Neural progenitor cell (in vitro differentiated cells): ENCODE measurements around the gene GPR39. TPM values are rescaled to one million over a fixed set of nuclear protein-coding genes. Genes with fewer than 3 reads are reported as not detected.
A peak's percentile ranks its signal among the peaks of the same experiment; 100 is the strongest.
"Not testable (repeated sequence)": the region's sequence is repeated elsewhere in the genome, so short reads cannot be mapped to it uniquely, and the experiment has no call there.

Experiments
- DNase-seq: peaks from one replicate; pipeline ENCODE4 v3.0.0-alpha.2; 2016; ENCODE audit warnings: low spot score
- H2AFZ ChIP-seq: fragments of 200-600 bp; sonication (generic); replicated peaks from 2 replicates; pipeline ENCODE4 v1.6.1; 2016; ENCODE audit warnings: antibody characterized with exemption
- H3F3A ChIP-seq: fragments of 200-600 bp; sonication (generic); 2 replicates; pipeline ENCODE4 v1.6.1; 2016; ENCODE audit warnings: antibody characterized with exemption, low read depth
- H3K27ac ChIP-seq: fragments of 200-600 bp; sonication (generic); 2 replicates; pipeline ENCODE4 v1.5.1; 2016; ENCODE audit warnings: mild to moderate bottlenecking
- H3K27me3 ChIP-seq: fragments of 200-600 bp; sonication (generic); 2 replicates; pipeline ENCODE4 v1.6.1; 2016; ENCODE audit warnings: mild to moderate bottlenecking, moderate library complexity
- H3K36me3 ChIP-seq: fragments of 200-600 bp; sonication (generic); 2 replicates; pipeline ENCODE4 v1.5.1; 2016
- H3K4me1 ChIP-seq: fragments of 200-600 bp; sonication (generic); 2 replicates; pipeline ENCODE4 v1.6.1; 2016; ENCODE audit warnings: mixed run types
- H3K4me2 ChIP-seq: fragments of 200-600 bp; sonication (generic); 2 replicates; pipeline ENCODE4 v1.6.1; 2016
- H3K4me3 ChIP-seq: fragments of 200-600 bp; sonication (generic); 2 replicates; pipeline ENCODE4 v1.5.1; 2016
- H3K79me2 ChIP-seq: fragments of 200-600 bp; sonication (generic); 2 replicates; pipeline ENCODE4 v1.6.1; 2016; ENCODE audit warnings: low read depth
- H3K9ac ChIP-seq: fragments of 200-600 bp; sonication (generic); 2 replicates; pipeline ENCODE4 v1.6.1; 2016
- H3K9me3 ChIP-seq: fragments of 200-600 bp; sonication (generic); 2 replicates; pipeline ENCODE4 v1.5.1; 2016; ENCODE audit warnings: low read depth
- H4K20me1 ChIP-seq: fragments of 200-600 bp; sonication (generic); 2 replicates; pipeline ENCODE4 v1.6.1; 2016; ENCODE audit warnings: low read depth
- H3K27ac Mint-ChIP-seq: 3 replicates; pipeline ENCODE4 v1.8.0; 2021; ENCODE audit warnings: mixed read lengths
- H3K27me3 Mint-ChIP-seq: 2 replicates; pipeline ENCODE4 v1.8.0; 2022; ENCODE audit warnings: low read depth, mild to moderate bottlenecking, inconsistent platforms, moderate library complexity, mixed read lengths; ENCODE audit not compliant: insufficient read depth
- H3K36me3 Mint-ChIP-seq: 3 replicates; pipeline ENCODE4 v1.8.0; 2021; ENCODE audit warnings: mixed read lengths
- H3K4me1 Mint-ChIP-seq: 3 replicates; pipeline ENCODE4 v1.8.0; 2021; ENCODE audit warnings: mixed read lengths
- H3K4me3 Mint-ChIP-seq: 3 replicates; pipeline ENCODE4 v1.8.0; 2021; ENCODE audit warnings: mild to moderate bottlenecking, moderate library complexity, mixed read lengths
- H3K9me3 Mint-ChIP-seq: 3 replicates; pipeline ENCODE4 v1.8.0; 2020; ENCODE audit warnings: mixed read lengths
- CTCF ChIP-seq: fragments of 200-600 bp; sonication (generic); IDR thresholded peaks from 2 replicates; pipeline ENCODE4 v1.5.1; 2017; ENCODE audit warnings: antibody characterized with exemption, mild to moderate bottlenecking
- EZH2 ChIP-seq: fragments of 200-600 bp; sonication (generic); IDR thresholded peaks from 2 replicates; pipeline ENCODE4 v1.6.1; 2017; ENCODE audit warnings: antibody characterized with exemption, mild to moderate bottlenecking, moderate library complexity
- EZH2phosphoT487 ChIP-seq: fragments of 200-600 bp; sonication (generic); IDR thresholded peaks from 2 replicates; pipeline ENCODE4 v1.6.1; 2017; ENCODE audit warnings: antibody characterized with exemption
- total RNA-seq: library from RNA; depleted of rRNA; stranded (reverse); fragments of >200 nt; gene quantifications from 2 replicates; pipeline ENCODE4 v1.2.3, GENCODE V29; 2015; ENCODE audit warnings: low replicate concordance

Gene GPR39
- total RNA-seq, 1 donor from 2014 or later, result 0.28 TPM

- Histone ChIP-seq H3K27me3 (no peaks in the 10 kb centered on the region), H3K4me1 (peaks cover 21% of the 10 kb centered on the region), H3K4me2 (peak overlapping the region; percentile 69), H3K4me3 (no peak overlapping the region), H3K9ac (no peak overlapping the region), H3K27ac (peak overlapping the region; percentile 88), H3K9me3 (no peaks in the 10 kb centered on the region), H4K20me1 (no peaks in the 10 kb centered on the region), H3F3A (peaks cover 15% of the 10 kb centered on the region), H2AFZ (no peak overlapping the region), H3K79me2 (no peaks in the 10 kb centered on the region), H3K36me3 (no peaks in the 10 kb centered on the region)
- no peak for TF ChIP-seq CTCF
- TF ChIP-seq EZH2, result no peak
- no peak for TF ChIP-seq EZH2phosphoT487
- H3K27me3 Mint-ChIP-seq, result peaks cover 2% of the 10 kb centered on the region
- H3K9me3 Mint-ChIP-seq, result no peaks in the 10 kb centered on the region
- H3K27ac Mint-ChIP-seq, result no peak overlapping the region
- H3K4me3 Mint-ChIP-seq, result no peak overlapping the region
- DNase-seq, result peak; percentile 84
- H3K36me3 Mint-ChIP-seq, result no peaks in the 10 kb centered on the region
- H3K4me1 Mint-ChIP-seq, result peaks cover 16% of the 10 kb centered on the region
Observed at GRCh38 chr2:132392221-132392620, 24.4 kb upstream of the GPR39 start.

- Histone ChIP-seq H3K9ac (no peak overlapping the region), H3F3A (peaks cover 15% of the 10 kb centered on the region), H2AFZ (no peak overlapping the region), H3K4me3 (no peak overlapping the region), H3K36me3 (no peaks in the 10 kb centered on the region), H3K27me3 (no peaks in the 10 kb centered on the region), H3K27ac (peak overlapping the region; percentile 88), H3K4me2 (peak overlapping the region; percentile 69), H3K4me1 (peaks cover 21% of the 10 kb centered on the region), H3K79me2 (no peaks in the 10 kb centered on the region), H4K20me1 (no peaks in the 10 kb centered on the region), H3K9me3 (no peaks in the 10 kb centered on the region)
- H3K9me3 Mint-ChIP-seq, result no peaks in the 10 kb centered on the region
- no peak for TF ChIP-seq EZH2phosphoT487
- H3K4me1 Mint-ChIP-seq, result peaks cover 16% of the 10 kb centered on the region
- H3K4me3 Mint-ChIP-seq, result no peak overlapping the region
- peaks cover 2% of the 10 kb centered on the region for H3K27me3 Mint-ChIP-seq
- DNase-seq, result no peak
- H3K27ac Mint-ChIP-seq, result no peak overlapping the region
- no peaks in the 10 kb centered on the region for H3K36me3 Mint-ChIP-seq
Observed at GRCh38 chr2:132392879-132393278, 23.7 kb upstream of the GPR39 start.

- H3K4me3 ChIP-seq, H3K4me3 Mint-ChIP-seq, H3K79me2 ChIP-seq, DNase-seq, H3K9me3 Mint-ChIP-seq, H2AFZ ChIP-seq, H3K27ac ChIP-seq, H3F3A ChIP-seq, H3K9ac ChIP-seq, H4K20me1 ChIP-seq, H3K27me3 ChIP-seq, H3K36me3 Mint-ChIP-seq, H3K27me3 Mint-ChIP-seq, H3K9me3 ChIP-seq, H3K27ac Mint-ChIP-seq, H3K36me3 ChIP-seq, H3K4me2 ChIP-seq: not testable (repeated sequence)
- peaks cover 11% of the 10 kb centered on the region for H3K4me1 Mint-ChIP-seq
- H3K4me1 ChIP-seq, result peaks cover 12% of the 10 kb centered on the region
Observed at GRCh38 chr2:132397042-132397441, 19.6 kb upstream of the GPR39 start.

GRCh38 chr2:132400169-132400900, 16.3 kb upstream of the GPR39 start:
- Histone ChIP-seq H3F3A (no peaks in the 10 kb centered on the region), H3K27me3 (no peaks in the 10 kb centered on the region), H3K4me3 (no peak overlapping the region), H3K4me1 (peaks cover 16% of the 10 kb centered on the region), H3K4me2 (no peak overlapping the region), H3K9me3 (no peaks in the 10 kb centered on the region), H4K20me1 (no peaks in the 10 kb centered on the region), H3K36me3 (no peaks in the 10 kb centered on the region), H3K9ac (no peak overlapping the region), H2AFZ (no peak overlapping the region), H3K27ac (no peak overlapping the region), H3K79me2 (no peaks in the 10 kb centered on the region)
- TF ChIP-seq EZH2 (no peak), CTCF (no peak), EZH2phosphoT487 (no peak)
- Mint-ChIP-seq H3K27me3 (no peaks in the 10 kb centered on the region), H3K4me1 (peaks cover 2% of the 10 kb centered on the region), H3K36me3 (no peaks in the 10 kb centered on the region), H3K4me3 (no peak overlapping the region), H3K9me3 (no peaks in the 10 kb centered on the region), H3K27ac (no peak overlapping the region)
- no peak for DNase-seq
